OCI-LY3 (cell line): Measurements from ENCODE around the gene BICC1.

Experiments
- CTCF ChIP-seq: fragments of 200-600, 300-600 bp; sonication (generic); IDR thresholded peaks from 2 replicates; pipeline ENCODE4 v1.5.1; 2014; ENCODE audit warnings: antibody characterized with exemption, low read length, low read depth
- EZH2phosphoT487 ChIP-seq: fragments of 200-600 bp; shearing (Covaris generic); IDR thresholded peaks from 2 replicates; pipeline ENCODE4 v1.6.1; 2018; ENCODE audit warnings: antibody characterized with exemption, mixed run types, low read depth

GRCh38 chr10:58797356-58797755 lies 284.7 kb downstream of the BICC1 start:
- TF ChIP-seq CTCF (no peak), EZH2phosphoT487 (no peak)
